C4-2B (cell line): ENCODE measurements around the gene MRPS10.

Source experiments
- H3K27ac ChIP-seq: fragments of 450-650 bp; 2 replicates; pipeline ENCODE4 v1.5.1; 2017
- ZFX ChIP-seq: fragments of 450-650 bp; IDR thresholded peaks from 2 replicates; pipeline ENCODE4 v1.6.1; 2017
- TF ChIP-seq, protein P1 (sequence below): fragments of 450-650 bp; conservative IDR thresholded peaks from 2 replicates; pipeline ENCODE4 v1.5.1; 2017; ENCODE audit warnings: mild to moderate bottlenecking

Gene MRPS10

DNA sequence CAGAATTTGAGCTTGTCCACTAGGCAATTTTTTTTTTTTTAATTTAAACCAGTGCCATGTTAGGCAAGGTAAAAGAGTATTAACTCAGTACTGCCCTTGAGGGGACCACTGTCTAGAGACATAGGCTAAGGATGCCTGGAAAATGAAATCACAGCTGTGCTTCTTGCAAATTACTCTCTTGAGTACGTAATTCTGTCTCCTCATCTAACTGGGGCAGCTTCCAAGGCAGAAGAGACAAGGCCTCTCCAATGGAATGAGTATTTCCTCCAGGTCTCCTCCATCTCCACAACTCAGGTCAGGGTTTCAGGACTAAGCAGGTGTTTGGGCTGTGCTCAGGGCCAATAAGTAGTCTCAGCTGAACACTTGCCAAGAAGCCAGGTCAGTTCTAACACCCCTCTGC lies 33.8 kb upstream of the MRPS10 start:
- TF ChIP-seq ZFX = no peak
- TF ChIP-seq, protein P1, sequence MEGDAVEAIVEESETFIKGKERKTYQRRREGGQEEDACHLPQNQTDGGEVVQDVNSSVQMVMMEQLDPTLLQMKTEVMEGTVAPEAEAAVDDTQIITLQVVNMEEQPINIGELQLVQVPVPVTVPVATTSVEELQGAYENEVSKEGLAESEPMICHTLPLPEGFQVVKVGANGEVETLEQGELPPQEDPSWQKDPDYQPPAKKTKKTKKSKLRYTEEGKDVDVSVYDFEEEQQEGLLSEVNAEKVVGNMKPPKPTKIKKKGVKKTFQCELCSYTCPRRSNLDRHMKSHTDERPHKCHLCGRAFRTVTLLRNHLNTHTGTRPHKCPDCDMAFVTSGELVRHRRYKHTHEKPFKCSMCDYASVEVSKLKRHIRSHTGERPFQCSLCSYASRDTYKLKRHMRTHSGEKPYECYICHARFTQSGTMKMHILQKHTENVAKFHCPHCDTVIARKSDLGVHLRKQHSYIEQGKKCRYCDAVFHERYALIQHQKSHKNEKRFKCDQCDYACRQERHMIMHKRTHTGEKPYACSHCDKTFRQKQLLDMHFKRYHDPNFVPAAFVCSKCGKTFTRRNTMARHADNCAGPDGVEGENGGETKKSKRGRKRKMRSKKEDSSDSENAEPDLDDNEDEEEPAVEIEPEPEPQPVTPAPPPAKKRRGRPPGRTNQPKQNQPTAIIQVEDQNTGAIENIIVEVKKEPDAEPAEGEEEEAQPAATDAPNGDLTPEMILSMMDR = no peak
- H3K27ac ChIP-seq = peak overlapping the region; percentile 14; the same call in 1 of the 2 replicates

DNA sequence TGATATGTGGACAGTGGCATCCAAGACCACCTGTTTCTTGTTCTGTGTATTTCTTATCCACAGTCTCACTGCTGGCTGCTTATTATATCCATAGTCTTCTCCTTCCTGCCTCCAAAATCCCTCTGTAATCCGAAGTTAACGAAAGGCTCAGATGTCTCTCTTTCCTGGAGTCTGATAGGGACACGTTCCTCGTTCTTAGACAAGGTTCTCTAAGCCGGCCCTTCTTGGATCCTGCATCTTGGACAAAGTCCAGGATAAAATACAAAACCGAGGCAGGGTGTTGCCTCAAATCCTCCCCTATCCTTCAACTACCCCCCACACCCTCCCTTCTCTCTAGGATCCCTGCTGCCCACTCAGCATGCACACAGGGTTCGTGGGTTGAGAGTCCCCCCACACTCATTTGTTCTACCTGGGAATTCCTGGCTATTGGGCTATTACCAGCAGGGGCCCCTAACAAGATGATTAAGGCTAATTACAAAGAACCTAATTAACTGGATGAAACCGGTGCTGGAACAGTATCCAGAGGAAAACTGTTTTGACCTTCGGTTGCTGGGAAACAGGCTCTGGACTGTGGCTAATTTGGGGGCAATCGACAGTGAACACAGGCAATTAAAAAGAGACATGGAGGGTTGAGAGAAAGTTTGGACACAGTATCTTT lies 32.7 kb upstream of the MRPS10 start:
- TF ChIP-seq ZFX = no peak
- no peak overlapping the region for H3K27ac ChIP-seq

- TF ChIP-seq, protein P1 = no peak
- no peak for TF ChIP-seq ZFX
- no peak overlapping the region for H3K27ac ChIP-seq
These were observed 31.6 kb upstream of the MRPS10 start for GRCh38 chr6:42249279-42249678.

- H3K27ac ChIP-seq = no peak overlapping the region
- TF ChIP-seq, protein P1 = no peak
- TF ChIP-seq ZFX = no peak
These were observed 25.4 kb upstream of the MRPS10 start for GRCh38 chr6:42243046-42243445.

GRCh38 chr6:42241915-42242314 lies 24.3 kb upstream of the MRPS10 start:
- no peak overlapping the region for H3K27ac ChIP-seq
- no peak for TF ChIP-seq ZFX
- TF ChIP-seq, protein P1 = no peak

DNA sequence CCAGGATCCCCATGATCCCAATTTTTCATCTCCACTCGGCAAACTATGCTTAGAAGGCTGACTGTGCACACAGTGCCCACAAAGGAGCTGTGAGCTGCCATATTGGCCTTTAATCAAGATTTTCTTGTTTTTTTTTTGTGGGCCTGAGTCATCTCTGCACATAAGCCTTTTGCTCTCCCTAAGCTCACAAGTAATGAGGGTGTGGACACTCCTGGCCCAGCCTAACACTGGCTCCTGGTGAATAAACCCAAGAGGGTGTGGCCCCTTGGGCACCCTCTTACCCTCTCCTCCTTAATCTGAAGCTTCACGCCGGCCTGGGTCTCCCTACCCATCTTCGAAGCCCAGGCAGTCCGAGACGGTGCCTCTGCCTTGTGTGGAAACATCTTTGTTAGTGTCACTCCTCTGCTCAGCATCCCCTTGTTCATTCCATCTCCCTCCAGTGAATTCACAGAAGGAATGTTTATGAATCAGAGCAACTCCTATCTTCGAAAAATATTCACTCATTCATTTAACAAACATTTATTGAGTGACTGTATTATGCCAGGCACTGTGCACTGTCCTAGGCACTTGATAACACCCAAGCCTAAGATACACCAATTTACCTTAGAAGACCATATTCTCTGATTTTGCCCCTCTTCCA lies 22.2 kb upstream of the MRPS10 start:
- no peak for TF ChIP-seq ZFX
- TF ChIP-seq, protein P1 = no peak
- H3K27ac ChIP-seq = no peak overlapping the region

DNA sequence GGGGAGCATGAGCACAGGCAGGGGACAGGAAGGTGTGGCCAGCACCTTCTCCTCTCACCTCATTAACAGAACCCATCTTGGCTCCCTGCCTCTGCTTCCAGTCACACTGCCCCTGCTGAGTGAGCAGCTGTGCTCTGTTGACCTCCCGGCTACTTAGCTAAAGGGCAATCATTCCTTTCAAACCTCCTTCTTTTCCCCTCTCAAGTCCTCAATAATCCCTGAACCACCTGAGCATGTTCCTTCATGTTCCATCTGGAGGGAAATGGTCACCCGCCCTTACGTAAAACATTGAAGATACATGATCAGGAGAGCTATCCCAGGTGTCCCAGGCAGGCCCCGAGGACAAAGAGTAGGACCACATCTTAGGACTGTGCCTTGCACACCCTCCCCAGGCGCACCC lies 21.7 kb upstream of the MRPS10 start:
- no peak overlapping the region for H3K27ac ChIP-seq
- TF ChIP-seq, protein P1 = no peak
- TF ChIP-seq ZFX = no peak

- TF ChIP-seq, protein P1 = no peak
- no peak for TF ChIP-seq ZFX
- H3K27ac ChIP-seq = no peak overlapping the region
These were observed 20.2 kb upstream of the MRPS10 start for GRCh38 chr6:42237857-42238256.
